Activated CD8-positive, alpha-beta memory T cell treated with anti-CD3 and anti-CD28 coated beads for 24 hours (primary cell): Measurements from ENCODE around the gene KIF6.
"Not testable (repeated sequence)": the region's sequence is repeated elsewhere in the genome, so short reads cannot be mapped to it uniquely, and the experiment has no call there.

Experiments
- DNase-seq: peaks from one replicate; pipeline ENCODE4 v3.0.0-alpha.2; 2020

Gene KIF6, protein sequence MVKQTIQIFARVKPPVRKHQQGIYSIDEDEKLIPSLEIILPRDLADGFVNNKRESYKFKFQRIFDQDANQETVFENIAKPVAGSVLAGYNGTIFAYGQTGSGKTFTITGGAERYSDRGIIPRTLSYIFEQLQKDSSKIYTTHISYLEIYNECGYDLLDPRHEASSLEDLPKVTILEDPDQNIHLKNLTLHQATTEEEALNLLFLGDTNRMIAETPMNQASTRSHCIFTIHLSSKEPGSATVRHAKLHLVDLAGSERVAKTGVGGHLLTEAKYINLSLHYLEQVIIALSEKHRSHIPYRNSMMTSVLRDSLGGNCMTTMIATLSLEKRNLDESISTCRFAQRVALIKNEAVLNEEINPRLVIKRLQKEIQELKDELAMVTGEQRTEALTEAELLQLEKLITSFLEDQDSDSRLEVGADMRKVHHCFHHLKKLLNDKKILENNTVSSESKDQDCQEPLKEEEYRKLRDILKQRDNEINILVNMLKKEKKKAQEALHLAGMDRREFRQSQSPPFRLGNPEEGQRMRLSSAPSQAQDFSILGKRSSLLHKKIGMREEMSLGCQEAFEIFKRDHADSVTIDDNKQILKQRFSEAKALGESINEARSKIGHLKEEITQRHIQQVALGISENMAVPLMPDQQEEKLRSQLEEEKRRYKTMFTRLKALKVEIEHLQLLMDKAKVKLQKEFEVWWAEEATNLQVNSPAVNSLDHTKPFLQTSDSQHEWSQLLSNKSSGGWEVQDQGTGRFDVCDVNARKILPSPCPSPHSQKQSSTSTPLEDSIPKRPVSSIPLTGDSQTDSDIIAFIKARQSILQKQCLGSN

DNA sequence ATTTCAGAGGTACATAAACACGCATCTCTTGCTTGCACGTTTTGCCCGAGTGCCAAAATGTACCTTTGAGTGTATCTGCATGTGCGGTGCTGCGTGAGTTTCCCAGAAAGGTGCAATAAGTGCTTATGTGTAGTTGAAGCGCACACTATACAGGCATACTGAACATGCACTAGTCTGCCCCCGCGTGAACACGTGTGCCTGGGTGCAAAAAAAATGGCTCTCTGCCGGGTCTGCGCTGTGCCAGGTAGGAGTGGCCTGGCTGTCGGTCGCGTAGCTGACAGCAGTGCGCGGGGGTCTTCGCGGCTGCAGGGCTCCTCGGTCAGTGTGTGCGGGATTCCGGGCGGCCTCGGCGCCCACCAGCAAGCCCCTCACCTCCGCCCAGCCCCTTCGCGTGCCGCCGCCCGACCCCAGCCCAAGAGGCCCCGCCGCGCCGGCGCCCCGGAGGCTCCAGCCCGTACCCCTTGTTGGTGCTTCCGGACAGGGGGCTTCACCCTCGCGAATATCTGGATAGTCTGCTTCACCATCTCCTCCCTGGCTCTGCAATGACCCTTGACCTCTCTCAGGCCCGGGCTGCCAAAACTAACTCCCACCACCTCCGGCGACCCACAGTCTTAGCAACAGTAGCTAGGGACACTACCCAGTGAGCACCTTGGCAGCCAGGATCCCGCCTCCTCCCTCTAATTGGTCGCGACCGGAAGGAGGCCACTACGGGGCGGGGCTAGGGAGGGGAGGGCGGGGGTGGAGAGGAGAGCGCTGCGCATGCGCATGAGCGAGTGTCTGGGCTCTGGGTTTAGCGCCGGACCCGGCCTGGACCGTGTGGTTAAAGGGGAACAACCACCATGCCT is at the start of gene KIF6:
KIF6 (minus strand) TSS at position 622 of the 845 bp plus-strand sequence; CDS start at position 524, 98 bp downstream.
- peak; percentile 87 for DNase-seq

DNA sequence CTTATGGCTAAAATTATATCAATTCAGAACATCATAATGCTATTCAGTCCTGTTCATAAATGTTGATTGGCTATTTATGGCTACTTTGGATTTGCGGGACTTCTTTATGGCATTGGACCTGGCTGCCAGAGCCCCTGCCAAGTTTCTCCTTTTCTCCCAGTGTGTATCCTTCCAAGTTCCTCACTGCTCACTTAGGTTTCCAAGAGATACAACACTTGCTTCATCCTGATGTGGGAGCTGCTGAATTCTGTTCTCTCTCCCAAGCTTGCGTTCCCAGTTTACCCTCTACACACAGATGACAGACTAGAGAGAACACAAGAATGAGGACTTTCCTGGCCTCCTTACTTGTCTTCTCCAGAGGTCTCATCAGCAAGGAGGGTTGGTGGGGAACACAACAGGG is 48.6 kb upstream of the KIF6 start:
- no peak for DNase-seq

DNA sequence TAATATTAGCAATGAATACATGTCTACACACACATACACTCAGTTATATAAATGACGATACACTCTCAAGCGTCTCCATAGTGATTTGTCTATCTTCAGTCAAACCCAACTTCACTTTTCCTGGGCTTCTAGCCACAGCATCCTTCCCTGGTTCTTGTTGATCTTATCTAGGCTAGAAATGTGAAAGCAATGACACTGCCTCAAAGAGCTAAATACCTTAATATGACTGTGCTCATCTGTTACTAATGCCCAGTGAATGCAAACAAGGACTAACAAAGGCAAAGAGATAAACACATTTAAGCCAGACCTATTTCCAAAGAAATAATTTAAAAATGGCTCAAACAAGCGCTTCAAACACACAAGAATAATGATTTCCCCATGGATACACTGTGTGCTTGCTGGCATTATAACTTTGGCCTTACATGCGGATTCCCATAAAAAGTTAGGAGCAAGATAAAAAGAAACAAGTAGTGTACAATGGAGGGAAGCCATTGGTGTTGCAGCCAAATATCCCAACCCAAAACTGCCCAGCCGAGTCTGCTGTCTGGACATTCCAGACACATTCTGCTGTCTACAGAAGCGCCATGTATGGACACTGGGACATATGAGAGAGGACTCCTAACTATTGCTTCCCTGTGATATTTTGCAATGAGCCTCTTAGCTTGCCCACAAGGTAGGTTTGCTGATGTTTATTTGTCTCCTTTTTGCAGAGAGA is 47.5 kb upstream of the KIF6 start:
- no peak for DNase-seq

- no peak for DNase-seq
These were observed 45.2 kb upstream of the KIF6 start for GRCh38 chr6:39770446-39770845.

DNA sequence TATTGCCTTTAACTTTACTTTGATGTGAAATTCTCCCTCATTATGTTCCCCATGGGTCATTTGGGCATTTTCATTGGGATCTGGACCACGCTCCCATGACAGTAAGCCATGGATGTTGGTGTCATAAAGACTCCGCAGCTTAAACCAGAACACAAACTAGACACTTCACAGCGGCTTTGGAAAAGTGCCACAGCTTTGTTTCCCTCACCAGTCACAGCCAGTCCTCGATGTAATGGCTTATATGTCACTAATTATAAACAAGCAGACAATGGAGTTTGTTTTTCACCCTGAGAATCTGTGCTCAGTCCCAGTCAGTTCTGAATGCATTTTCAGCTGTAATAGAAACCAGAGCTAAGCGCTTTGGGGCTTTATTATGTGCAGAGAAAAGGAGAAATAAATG is 43.8 kb upstream of the KIF6 start:
- DNase-seq, result no peak

DNA sequence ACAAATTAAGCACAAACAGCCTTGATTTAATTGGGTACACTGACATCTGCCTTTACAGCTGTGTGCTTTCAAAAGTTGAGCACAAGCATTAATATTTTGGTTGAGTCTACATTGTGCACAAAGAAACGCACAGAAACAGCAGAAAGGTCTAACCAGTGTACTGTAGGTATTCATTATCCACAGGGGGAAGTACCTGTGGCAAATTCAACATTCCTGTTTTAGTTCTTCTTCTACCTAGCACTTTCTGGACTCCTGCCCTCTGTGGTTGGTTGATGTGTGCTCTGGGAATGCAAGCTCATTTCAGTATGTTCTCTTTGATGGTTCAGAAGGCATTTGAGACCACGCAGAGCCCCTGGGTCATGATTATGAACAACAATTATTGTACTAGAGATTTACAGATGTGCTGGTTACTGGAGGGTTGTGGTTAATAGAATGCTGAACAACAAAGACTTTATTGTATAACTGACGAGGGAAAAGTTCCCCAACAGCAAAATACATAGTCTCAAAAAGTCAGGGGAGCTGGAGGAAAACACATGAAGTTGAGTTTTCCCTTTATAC is 40.4 kb upstream of the KIF6 start:
- no peak for DNase-seq

DNA sequence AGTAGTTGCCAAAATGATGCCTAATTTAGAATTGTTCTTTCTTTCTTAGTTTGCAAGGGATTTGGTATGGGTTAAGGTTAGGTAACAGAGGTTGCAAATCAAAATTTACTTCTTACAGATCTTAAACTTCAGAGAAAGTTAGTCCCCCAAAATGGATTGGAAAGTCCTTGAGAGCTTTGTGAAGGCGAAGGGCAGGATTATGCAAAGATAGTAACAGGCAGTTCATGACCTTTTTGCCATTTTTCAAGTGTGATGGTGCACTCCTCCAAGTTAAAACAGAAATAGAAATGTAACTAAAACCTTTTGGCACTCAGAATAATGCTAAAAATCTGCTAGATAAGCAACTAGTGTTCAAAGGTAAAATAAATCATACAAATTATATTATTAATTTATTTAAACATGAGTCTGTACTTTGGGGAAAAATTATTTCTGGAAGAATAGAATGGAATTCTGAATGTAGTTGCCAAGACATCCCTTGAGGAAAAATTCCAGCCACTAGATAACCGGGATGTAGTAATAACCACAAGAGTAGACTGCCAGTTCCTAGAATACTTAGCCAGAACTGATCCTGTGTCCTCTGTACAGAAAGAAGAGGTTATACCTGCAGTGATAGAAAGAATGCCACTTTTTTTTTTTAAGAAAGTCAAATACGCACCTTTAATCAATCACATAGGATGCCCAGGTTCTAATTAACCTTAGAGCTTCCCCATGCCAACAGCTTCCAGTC is 35.2 kb upstream of the KIF6 start:
- no peak for DNase-seq

- DNase-seq, result no peak
These were observed 33.8 kb upstream of the KIF6 start for GRCh38 chr6:39758905-39759605.

- no peak for DNase-seq
These were observed 31.4 kb upstream of the KIF6 start for GRCh38 chr6:39756582-39756981.

- no peak for DNase-seq
These were observed 30.0 kb upstream of the KIF6 start for GRCh38 chr6:39755231-39755630.

DNA sequence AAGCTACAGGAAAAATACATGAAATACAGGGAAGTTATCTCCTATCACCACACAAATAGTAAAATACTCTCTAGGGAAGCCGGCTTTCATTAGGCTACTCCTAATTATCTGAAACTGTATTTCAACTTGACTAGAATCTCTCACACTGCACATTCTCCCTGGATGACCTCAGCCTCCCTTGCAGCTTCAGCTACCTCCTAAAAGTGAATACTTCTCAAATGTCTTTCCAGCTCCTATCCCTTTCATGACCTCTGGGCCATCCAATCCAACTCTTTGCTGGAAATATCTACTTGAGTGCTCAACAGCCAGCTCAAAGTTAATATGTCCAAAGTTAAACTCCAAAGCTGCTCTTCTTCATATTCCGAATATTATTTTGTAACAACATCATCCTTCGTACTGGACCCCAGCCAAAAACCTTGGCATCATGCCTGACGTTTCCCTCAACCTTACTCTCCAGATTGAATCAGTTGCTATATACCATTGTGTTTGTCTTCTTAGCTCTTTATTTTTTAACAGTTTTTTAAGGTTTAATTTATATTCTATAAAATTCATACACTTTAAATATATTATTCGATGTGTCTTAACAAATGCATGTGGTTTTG is 29.4 kb upstream of the KIF6 start:
- no peak for DNase-seq

- no peak for DNase-seq
These were observed 28.5 kb upstream of the KIF6 start for GRCh38 chr6:39753725-39754045.

- no peak for DNase-seq
These were observed 27.9 kb upstream of the KIF6 start for GRCh38 chr6:39752835-39753724.

- DNase-seq, result no peak
These were observed 21.6 kb upstream of the KIF6 start for GRCh38 chr6:39746795-39747194.

- no peak for DNase-seq
These were observed 8.5 kb upstream of the KIF6 start for GRCh38 chr6:39733704-39734103.

DNA sequence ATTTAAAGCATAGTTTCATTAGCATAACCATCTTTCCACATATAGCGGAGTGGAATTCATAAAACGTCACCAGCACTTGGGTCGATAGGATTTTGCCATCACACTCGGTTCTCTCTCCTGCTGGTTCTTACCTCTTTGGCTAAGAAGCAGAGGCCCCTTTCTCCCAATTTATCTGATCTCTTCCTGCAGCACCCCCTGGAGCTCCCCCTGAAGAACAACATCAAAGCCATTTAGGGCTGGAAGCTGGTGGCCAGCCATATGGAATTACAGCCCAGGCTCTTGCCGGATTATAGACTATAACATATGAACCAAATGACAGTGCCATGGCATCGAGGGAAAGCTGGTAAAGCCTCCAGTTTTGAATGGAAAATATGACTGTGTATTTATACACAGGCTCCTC is 6.4 kb upstream of the KIF6 start:
- no peak for DNase-seq

DNA sequence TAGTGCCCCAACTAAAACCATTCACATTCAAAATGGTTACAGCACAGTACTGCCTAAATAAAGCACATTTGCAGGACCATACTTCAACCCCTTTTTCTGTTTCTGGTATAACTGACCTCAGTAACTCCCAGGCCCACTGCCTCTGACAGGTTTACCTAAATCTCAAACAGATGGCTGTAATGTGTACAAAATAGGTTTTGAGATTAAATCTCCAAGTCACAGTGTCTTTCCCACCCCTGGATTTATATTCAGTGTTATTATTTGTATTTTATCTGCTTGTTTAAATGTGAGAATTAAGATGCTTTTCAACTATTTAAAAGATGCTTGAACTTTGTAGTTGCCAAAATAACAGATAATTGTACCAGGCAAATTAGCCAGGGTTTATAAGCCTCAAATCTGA is 4.7 kb upstream of the KIF6 start:
- DNase-seq, result no peak

GRCh38 chr6:39725632-39725997 is 407 bp upstream of the KIF6 start:
- no peak for DNase-seq

DNA sequence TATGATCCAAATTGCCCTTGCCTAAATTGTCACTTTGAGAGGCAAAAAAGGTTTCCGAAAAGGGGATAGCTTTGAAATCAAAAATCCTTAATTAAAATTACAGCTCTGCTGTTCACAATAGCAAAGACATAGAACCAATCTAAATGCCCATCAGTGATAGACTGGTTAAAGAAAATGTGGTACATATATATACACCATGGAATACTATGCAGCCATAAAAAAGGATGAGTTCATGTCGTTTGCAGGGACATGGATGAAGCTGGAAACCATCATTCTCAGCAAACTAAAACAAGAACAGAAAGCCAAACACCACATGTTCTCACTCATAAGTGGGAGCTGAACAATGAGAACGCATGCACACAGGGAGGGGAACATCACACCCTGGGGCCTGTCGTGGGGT is 1.9 kb downstream of the KIF6 start:
- not testable (repeated sequence) for DNase-seq

DNA sequence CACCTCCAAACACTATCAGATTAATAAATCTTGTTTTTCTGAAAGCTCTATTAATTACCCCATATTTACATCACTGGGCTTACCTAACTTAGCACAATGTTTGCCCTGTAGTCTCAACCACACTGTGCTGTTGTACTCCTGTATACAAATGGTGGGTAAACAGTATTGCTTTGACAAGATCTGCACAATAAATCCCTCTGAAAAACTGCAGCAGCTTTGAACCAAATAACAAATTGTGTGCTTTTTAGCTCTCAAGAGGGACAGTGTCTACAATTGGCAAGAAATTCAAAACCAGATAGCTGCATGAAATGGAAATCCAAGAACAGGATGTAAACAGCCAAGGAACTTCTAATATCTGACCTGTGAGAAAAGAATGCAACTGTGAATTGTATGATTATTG is 10.4 kb downstream of the KIF6 start:
- DNase-seq, result no peak
